ENCODE data around the gene REM1.
"Not testable (repeated sequence)": the region's sequence is repeated elsewhere in the genome, so short reads cannot be mapped to it uniquely, and the experiment has no call there.

The REM1 gene

DNA sequence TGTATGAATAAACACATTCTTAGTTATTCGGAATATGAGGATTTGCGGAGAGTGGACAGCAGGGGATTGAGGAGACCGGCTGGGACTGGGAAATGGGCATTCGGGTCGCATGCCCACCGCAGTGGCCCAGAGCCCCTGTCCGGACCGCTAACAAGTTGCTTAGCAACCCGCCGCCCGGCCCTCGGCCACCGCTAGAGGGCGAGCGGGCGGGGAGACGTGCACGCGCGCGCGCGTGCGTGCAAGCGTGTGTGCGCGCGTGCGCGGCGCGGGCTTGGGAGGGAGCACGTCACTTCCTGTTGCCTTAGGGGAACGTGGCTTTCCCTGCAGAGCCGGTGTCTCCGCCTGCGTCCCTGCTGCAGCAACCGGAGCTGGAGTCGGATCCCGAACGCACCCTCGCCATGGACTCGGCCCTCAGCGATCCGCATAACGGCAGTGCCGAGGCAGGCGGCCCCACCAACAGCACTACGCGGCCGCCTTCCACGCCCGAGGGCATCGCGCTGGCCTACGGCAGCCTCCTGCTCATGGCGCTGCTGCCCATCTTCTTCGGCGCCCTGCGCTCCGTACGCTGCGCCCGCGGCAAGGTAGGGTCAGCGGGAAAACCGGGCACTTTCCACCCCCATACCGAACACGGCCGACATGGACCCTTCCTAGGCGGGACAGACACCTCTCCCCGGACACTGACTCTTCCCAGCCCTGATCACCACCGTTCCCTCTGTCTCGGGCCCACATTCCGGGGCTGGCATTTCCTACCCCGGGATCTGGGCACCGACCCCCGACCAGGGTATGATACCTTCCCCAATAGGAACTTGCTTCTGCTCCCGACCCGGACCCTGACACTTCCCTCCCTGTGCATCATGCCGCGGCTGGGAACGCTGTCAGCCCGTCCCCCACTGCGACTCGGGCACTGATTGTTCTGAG lies 39.3 kb downstream of the REM1 start, which contains the start of gene HM13:
Gene HM13, plus strand, starts transcription at position 289 of the 918 bp plus-strand sequence. Its CDS starts 110 bp downstream, at position 399.
- peak within 1 kb of the TSS; percentile 90 for H3K27ac ChIP-seq (ENCODE audit: low read depth, low read length)
- H3K9ac ChIP-seq (ENCODE audit: low read depth, low read length): peak within 1 kb of the TSS; percentile 96
- H3K27me3 ChIP-seq (ENCODE audit: control insufficient read depth, insufficient read depth, low read length): no peaks in the 10 kb centered on the region
- H3K36me3 ChIP-seq (ENCODE audit: control insufficient read depth, insufficient read depth, low read length): peaks cover 21% of the 10 kb centered on the region
- peak within 1 kb of the TSS; percentile 98 for H3K4me3 ChIP-seq (ENCODE audit: low read depth, low read length)
- H3K9me3 ChIP-seq (ENCODE audit: control insufficient read depth, insufficient read depth, low read length): no peaks in the 10 kb centered on the region
- peaks cover 12% of the 10 kb centered on the region for H3K4me1 ChIP-seq (ENCODE audit: control insufficient read depth, insufficient read depth, low read length)

DNA sequence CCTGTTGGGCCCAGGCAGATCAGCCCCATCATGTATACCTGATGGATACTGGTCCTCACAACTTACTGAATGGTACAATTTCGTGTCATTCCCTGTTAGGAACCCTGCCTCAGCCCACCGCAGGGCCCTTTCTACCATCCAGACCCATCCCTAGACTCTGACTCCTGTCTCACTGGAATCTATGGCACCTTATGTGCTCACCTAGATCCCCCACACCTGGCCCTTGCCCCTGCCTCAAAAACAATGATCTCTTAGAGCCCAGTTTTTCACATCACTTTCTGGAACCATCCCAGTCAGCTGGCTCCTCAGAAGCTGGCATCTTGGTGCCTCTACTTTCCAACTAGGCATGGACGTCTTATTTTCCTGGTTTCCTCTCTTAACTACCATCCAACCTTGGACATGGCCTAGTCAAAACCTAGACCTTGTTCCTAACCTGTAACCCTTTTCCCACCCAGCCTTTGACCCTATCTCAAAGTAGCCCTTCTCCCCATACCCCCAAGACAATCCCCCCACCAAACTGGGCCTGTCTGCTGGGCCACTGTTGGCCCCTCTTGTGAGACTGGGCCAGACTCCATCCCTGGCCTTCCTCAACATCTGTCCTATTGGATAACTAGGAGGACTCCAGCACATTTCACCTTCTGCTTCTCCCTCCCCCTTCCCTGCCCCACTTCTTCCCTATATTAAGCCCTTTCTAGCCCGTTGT lies 40.1 kb downstream of the REM1 start:
- Histone ChIP-seq H3K4me1 (ENCODE audit: control insufficient read depth, insufficient read depth, low read length) (peaks cover 12% of the 10 kb centered on the region), H3K27ac (ENCODE audit: low read depth, low read length) (no peak overlapping the region)

DNA sequence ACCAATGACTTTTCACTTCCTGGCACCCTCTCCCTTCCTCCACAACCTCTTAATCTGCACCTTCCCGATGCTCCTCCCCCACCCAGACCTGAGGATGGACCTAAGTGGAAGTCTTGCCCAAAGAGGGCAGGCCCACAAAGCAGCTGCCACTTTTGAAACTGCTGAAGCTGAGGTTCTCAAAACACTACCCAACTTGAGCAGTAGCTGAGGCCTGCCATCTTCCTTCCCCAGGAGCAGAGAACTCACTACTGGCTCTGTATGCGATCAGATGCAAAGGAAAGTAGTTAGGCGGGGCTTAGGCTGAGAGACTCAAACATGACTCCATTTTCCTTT lies 40.7 kb downstream of the REM1 start:
- no peak overlapping the region for H3K27ac ChIP-seq (ENCODE audit: low read depth, low read length)
- no peak overlapping the region for H3K9ac ChIP-seq (ENCODE audit: low read depth, low read length)
- peak overlapping the region; percentile 98 for H3K4me3 ChIP-seq (ENCODE audit: low read depth, low read length)
- H3K4me1 ChIP-seq (ENCODE audit: control insufficient read depth, insufficient read depth, low read length): peaks cover 12% of the 10 kb centered on the region
- peaks cover 28% of the 10 kb centered on the region for H3K36me3 ChIP-seq (ENCODE audit: control insufficient read depth, insufficient read depth, low read length)
- no peaks in the 10 kb centered on the region for H3K27me3 ChIP-seq (ENCODE audit: control insufficient read depth, insufficient read depth, low read length)
- H3K9me3 ChIP-seq (ENCODE audit: control insufficient read depth, insufficient read depth, low read length): no peaks in the 10 kb centered on the region

More for the DNA sequence above, 40.1 kb downstream of the REM1 start:
- Histone ChIP-seq H3K4me3 (ENCODE audit: low read depth, low read length) (peak overlapping the region; percentile 98), H3K36me3 (ENCODE audit: control insufficient read depth, insufficient read depth, low read length) (peaks cover 25% of the 10 kb centered on the region), H3K27me3 (ENCODE audit: control insufficient read depth, insufficient read depth, low read length) (no peaks in the 10 kb centered on the region), H3K9ac (ENCODE audit: low read depth, low read length) (peak overlapping the region; percentile 96), H3K9me3 (ENCODE audit: control insufficient read depth, insufficient read depth, low read length) (no peaks in the 10 kb centered on the region)

- H3K9ac ChIP-seq (ENCODE audit: low read depth, low read length): no peak overlapping the region
- H3K27me3 ChIP-seq (ENCODE audit: control insufficient read depth, insufficient read depth, low read length): no peaks in the 10 kb centered on the region
- H3K4me1 ChIP-seq (ENCODE audit: control insufficient read depth, insufficient read depth, low read length): peaks cover 12% of the 10 kb centered on the region
- no peak overlapping the region for H3K27ac ChIP-seq (ENCODE audit: low read depth, low read length)
- H3K36me3 ChIP-seq (ENCODE audit: control insufficient read depth, insufficient read depth, low read length): peaks cover 33% of the 10 kb centered on the region
- no peaks in the 10 kb centered on the region for H3K9me3 ChIP-seq (ENCODE audit: control insufficient read depth, insufficient read depth, low read length)
- 0 out of 2 replicates have a peak overlapping the region, but pooled peaks have one; percentile 98 for H3K4me3 ChIP-seq (ENCODE audit: low read depth, low read length)
These were observed 41.1 kb downstream of the REM1 start for GRCh38 chr20:31516166-31516565.

DNA sequence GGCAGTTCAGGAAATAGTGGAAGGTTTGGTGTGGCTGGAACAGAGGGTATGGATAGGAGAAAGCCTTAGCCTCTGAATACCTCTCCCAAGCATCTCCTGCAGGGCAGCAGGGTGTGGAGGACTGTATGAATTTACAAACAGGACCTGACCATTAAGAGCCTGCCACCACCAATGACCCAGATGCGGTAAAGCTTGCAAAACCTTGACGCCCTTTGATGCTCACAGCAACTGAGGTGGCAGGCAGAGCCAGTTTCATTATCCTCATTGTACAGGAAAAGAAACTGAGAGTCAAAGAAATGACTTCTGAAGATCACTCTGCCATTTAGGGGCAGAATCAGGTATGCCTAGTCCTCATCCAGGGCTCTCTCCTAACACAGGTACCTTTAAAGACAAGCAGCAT lies 41.6 kb downstream of the REM1 start:
- H3K27ac ChIP-seq (ENCODE audit: low read depth, low read length): no peak overlapping the region
- no peak overlapping the region for H3K4me3 ChIP-seq (ENCODE audit: low read depth, low read length)
- no peak overlapping the region for H3K9ac ChIP-seq (ENCODE audit: low read depth, low read length)
- peaks cover 12% of the 10 kb centered on the region for H3K4me1 ChIP-seq (ENCODE audit: control insufficient read depth, insufficient read depth, low read length)
- H3K9me3 ChIP-seq (ENCODE audit: control insufficient read depth, insufficient read depth, low read length): no peaks in the 10 kb centered on the region
- peaks cover 34% of the 10 kb centered on the region for H3K36me3 ChIP-seq (ENCODE audit: control insufficient read depth, insufficient read depth, low read length)
- H3K27me3 ChIP-seq (ENCODE audit: control insufficient read depth, insufficient read depth, low read length): no peaks in the 10 kb centered on the region

- Histone ChIP-seq H3K36me3 (ENCODE audit: control insufficient read depth, insufficient read depth, low read length) (peaks cover 38% of the 10 kb centered on the region), H3K4me1 (ENCODE audit: control insufficient read depth, insufficient read depth, low read length) (peaks cover 12% of the 10 kb centered on the region), H3K9ac (ENCODE audit: low read depth, low read length) (no peak overlapping the region), H3K27ac (ENCODE audit: low read depth, low read length) (no peak overlapping the region), H3K27me3 (ENCODE audit: control insufficient read depth, insufficient read depth, low read length) (no peaks in the 10 kb centered on the region), H3K9me3 (ENCODE audit: control insufficient read depth, insufficient read depth, low read length) (no peaks in the 10 kb centered on the region), H3K4me3 (ENCODE audit: low read depth, low read length) (no peak overlapping the region)
These were observed 42.3 kb downstream of the REM1 start for GRCh38 chr20:31517373-31517772.

DNA sequence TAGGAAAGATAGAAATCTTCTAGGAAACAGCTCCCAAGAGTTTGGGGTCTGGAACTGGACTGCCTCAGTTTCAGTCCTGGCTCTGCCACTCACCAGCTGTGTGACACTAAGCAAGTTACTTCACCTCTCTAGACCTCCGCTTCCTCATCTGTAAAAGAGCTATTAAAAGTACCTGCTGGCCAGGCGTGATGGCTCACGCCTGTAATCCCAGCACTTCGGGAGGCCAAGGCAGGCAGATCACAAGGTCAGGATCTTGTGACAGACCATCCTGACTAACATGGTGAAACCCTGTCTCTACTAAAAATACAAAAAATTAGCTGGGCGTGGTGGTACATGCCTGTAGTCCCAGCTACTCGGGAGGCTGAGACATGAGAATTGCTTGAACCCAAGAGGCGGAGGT lies 46.2 kb downstream of the REM1 start:
- peaks cover 44% of the 10 kb centered on the region for H3K36me3 ChIP-seq (ENCODE audit: control insufficient read depth, insufficient read depth, low read length)
- H3K27ac ChIP-seq (ENCODE audit: low read depth, low read length); H3K4me3 ChIP-seq (ENCODE audit: low read depth, low read length); H3K9ac ChIP-seq (ENCODE audit: low read depth, low read length); H3K9me3 ChIP-seq (ENCODE audit: control insufficient read depth, insufficient read depth, low read length); H3K4me1 ChIP-seq (ENCODE audit: control insufficient read depth, insufficient read depth, low read length); H3K27me3 ChIP-seq (ENCODE audit: control insufficient read depth, insufficient read depth, low read length): not testable (repeated sequence)

GRCh38 chr20:31522731-31523130 lies 47.6 kb downstream of the REM1 start:
- no peaks in the 10 kb centered on the region for H3K9me3 ChIP-seq (ENCODE audit: control insufficient read depth, insufficient read depth, low read length)
- no peaks in the 10 kb centered on the region for H3K4me1 ChIP-seq (ENCODE audit: control insufficient read depth, insufficient read depth, low read length)
- H3K36me3 ChIP-seq (ENCODE audit: control insufficient read depth, insufficient read depth, low read length): peaks cover 48% of the 10 kb centered on the region
- no peak overlapping the region for H3K27ac ChIP-seq (ENCODE audit: low read depth, low read length)
- no peak overlapping the region for H3K4me3 ChIP-seq (ENCODE audit: low read depth, low read length)
- no peaks in the 10 kb centered on the region for H3K27me3 ChIP-seq (ENCODE audit: control insufficient read depth, insufficient read depth, low read length)
- H3K9ac ChIP-seq (ENCODE audit: low read depth, low read length): no peak overlapping the region

DNA sequence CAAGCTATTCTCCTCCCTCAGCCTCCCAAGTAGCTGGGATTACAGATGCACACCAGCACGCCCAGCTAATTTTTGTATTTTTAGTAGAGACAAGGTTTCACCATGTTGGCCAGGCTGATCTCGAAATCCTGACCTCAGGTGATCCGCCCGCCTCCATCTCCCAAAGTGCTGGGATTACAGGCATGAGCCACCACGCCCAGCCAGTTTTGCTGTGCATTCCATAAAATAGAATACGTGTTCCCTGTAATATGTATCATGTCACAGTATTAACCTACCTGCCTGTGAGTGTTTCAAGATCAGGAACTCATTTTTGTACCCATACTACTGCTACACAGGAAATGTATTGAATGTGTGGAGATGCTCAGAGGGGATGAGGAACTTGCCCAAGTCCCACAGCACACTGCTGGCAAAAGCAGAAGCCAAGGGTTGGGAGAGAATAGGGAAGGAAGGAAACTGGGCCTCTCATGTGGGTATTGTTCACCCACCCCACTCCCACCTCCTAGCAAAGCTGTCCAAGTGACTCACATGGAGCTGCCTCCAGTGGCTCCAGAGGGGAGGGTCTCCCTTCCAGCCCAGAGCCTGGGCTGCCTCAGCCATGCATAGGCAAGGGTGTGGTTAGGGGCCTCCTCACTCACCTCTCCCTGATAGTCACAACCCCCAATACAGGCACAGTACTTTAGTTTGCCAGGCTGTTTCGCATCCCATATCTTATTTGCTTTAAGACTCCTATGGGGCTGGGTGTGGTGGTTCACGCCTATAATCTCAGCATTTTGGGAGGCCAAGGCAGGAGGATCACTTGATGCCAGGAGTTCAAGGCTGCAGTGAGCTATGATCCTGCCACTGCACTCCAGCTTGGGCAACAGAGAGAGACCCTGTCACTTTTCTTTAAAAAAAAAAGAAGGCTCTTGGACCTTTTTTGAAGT lies 48.5 kb downstream of the REM1 start:
- Histone ChIP-seq H3K36me3 (ENCODE audit: control insufficient read depth, insufficient read depth, low read length) (peaks cover 55% of the 10 kb centered on the region), H3K9ac (ENCODE audit: low read depth, low read length) (no peak overlapping the region), H3K4me1 (ENCODE audit: control insufficient read depth, insufficient read depth, low read length) (no peaks in the 10 kb centered on the region), H3K27ac (ENCODE audit: low read depth, low read length) (no peak overlapping the region), H3K4me3 (ENCODE audit: low read depth, low read length) (no peak overlapping the region), H3K27me3 (ENCODE audit: control insufficient read depth, insufficient read depth, low read length) (no peaks in the 10 kb centered on the region), H3K9me3 (ENCODE audit: control insufficient read depth, insufficient read depth, low read length) (no peaks in the 10 kb centered on the region)

DNA sequence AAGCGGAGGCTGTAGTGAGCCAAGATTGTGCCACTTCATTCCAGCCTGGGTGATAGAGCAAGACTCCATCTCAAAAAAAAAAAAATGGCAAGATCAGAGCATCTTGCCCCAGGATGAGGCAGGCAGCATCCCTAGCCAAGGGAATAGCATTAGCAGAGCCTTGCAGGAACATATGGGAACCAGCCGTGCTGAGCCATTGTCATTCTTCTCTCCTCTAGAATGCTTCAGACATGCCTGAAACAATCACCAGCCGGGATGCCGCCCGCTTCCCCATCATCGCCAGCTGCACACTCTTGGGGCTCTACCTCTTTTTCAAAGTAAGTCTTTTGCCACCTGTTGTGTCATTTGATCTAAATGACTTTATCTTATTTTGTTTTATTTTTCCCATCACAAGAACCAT lies 52.2 kb downstream of the REM1 start:
- Histone ChIP-seq H3K36me3 (ENCODE audit: control insufficient read depth, insufficient read depth, low read length) (peaks cover 60% of the 10 kb centered on the region), H3K9ac (ENCODE audit: low read depth, low read length) (no peak overlapping the region), H3K27ac (ENCODE audit: low read depth, low read length) (no peak overlapping the region), H3K9me3 (ENCODE audit: control insufficient read depth, insufficient read depth, low read length) (no peaks in the 10 kb centered on the region), H3K27me3 (ENCODE audit: control insufficient read depth, insufficient read depth, low read length) (no peaks in the 10 kb centered on the region), H3K4me1 (ENCODE audit: control insufficient read depth, insufficient read depth, low read length) (no peaks in the 10 kb centered on the region), H3K4me3 (ENCODE audit: low read depth, low read length) (no peak overlapping the region)

Data from HUES48 (cell line).